ENCODE measurements around the gene ZBTB33.
A peak's percentile ranks its signal among the peaks of the same experiment; 100 is the strongest.

Gene ZBTB33

GRCh38 chrX:120250522-120251271, at the start of gene ZBTB33:
ZBTB33 (plus strand) TSS chrX:120250812; CDS start chrX:120253416, 2,604 bp downstream.
- DNase-seq (ENCODE audit: low read depth): peak; percentile 82

GRCh38 chrX:120200851-120201250, 49.8 kb upstream of the ZBTB33 start:
- DNase-seq (ENCODE audit: low read depth): no peak

GRCh38 chrX:120205816-120206753, 44.5 kb upstream of the ZBTB33 start:
- DNase-seq (ENCODE audit: low read depth): no peak

GRCh38 chrX:120207009-120207605, 43.5 kb upstream of the ZBTB33 start:
- DNase-seq (ENCODE audit: low read depth): no peak

GRCh38 chrX:120213438-120214265, 37.0 kb upstream of the ZBTB33 start:
- DNase-seq (ENCODE audit: low read depth): peak; percentile 21

- no peak for DNase-seq (ENCODE audit: low read depth)
These were observed 27.2 kb upstream of the ZBTB33 start for GRCh38 chrX:120223374-120223773.

GRCh38 chrX:120224388-120224787, 26.2 kb upstream of the ZBTB33 start:
- no peak for DNase-seq (ENCODE audit: low read depth)

GRCh38 chrX:120228187-120228908, 22.3 kb upstream of the ZBTB33 start:
- DNase-seq (ENCODE audit: low read depth): no peak

- DNase-seq (ENCODE audit: low read depth): no peak
These were observed 15.3 kb upstream of the ZBTB33 start for GRCh38 chrX:120235284-120235683.

GRCh38 chrX:120236687-120237479, 13.7 kb upstream of the ZBTB33 start:
- no peak for DNase-seq (ENCODE audit: low read depth)

- DNase-seq (ENCODE audit: low read depth): no peak
These were observed 11.7 kb upstream of the ZBTB33 start for GRCh38 chrX:120238933-120239332.

GRCh38 chrX:120242813-120243212, 7.8 kb upstream of the ZBTB33 start:
- DNase-seq (ENCODE audit: low read depth): no peak

- no peak for DNase-seq (ENCODE audit: low read depth)
These were observed 6.2 kb upstream of the ZBTB33 start for GRCh38 chrX:120244395-120244734.

GRCh38 chrX:120244735-120245498, 5.7 kb upstream of the ZBTB33 start:
- DNase-seq (ENCODE audit: low read depth): peak; percentile 38

GRCh38 chrX:120251471-120252011, 929 bp downstream of the ZBTB33 start:
- DNase-seq (ENCODE audit: low read depth): peak; percentile 4

- DNase-seq (ENCODE audit: low read depth): no peak
These were observed 3.2 kb downstream of the ZBTB33 start for GRCh38 chrX:120253784-120254183.

- no peak for DNase-seq (ENCODE audit: low read depth)
These were observed 9.8 kb downstream of the ZBTB33 start for GRCh38 chrX:120260369-120260768.

GRCh38 chrX:120262859-120263708, 12.5 kb downstream of the ZBTB33 start:
- DNase-seq (ENCODE audit: low read depth): no peak

Measured in activated T-cell treated with anti-CD3 and anti-CD28 coated beads for 48 hours (primary cell).